GM12878 (cell line): Measurements from ENCODE around the gene CTSD. TPM values are rescaled to one million over a fixed set of nuclear protein-coding genes. Genes with fewer than 3 reads are reported as not detected.

Experiments used
- ATAC-seq: fragments of 200-7000 bp; cut with Tn5 transposase; 3 replicates; pipeline ENCODE4 v1.9.1; 2020; ENCODE audit warnings: mild to moderate bottlenecking, moderate library complexity
- BruUV-seq: library from RNA; stranded (reverse); fragments of 400-500 nt; replicated peaks from 2 replicates; lab custom pipeline; 2021; lab: Mats Ljungman, UMichigan
- CTCF ChIA-PET: fragments of 300-600 bp; sonication (Branson Sonifier 250); formaldehyde crosslinking; extraction: SDS; loops from one replicate; lab custom pipeline; 2021; ENCODE audit warnings: inconsistent platforms; lab: Yijun Ruan, JAX
- POLR2A ChIA-PET: fragments of 350-600 bp; formaldehyde crosslinking; extraction: SDS; loops from one replicate; lab custom pipeline; 2021; ENCODE audit warnings: inconsistent platforms; lab: Charles Lee
- RAD21 ChIA-PET: fragments of 300-600 bp; sonication (Branson Sonifier 250); formaldehyde crosslinking; loops from one replicate; lab custom pipeline; 2023; ENCODE audit warnings: antibody characterized with exemption; ENCODE audit not compliant: unreplicated experiment; lab: Charles Lee
- SMC1A ChIA-PET: fragments of 300-600 bp; sonication (Branson Sonifier 250); formaldehyde crosslinking; loops from one replicate; lab custom pipeline; 2023; ENCODE audit not compliant: unreplicated experiment, uncharacterized antibody; lab: Charles Lee
- DNase-seq: peaks from one replicate; pipeline ENCODE4 v3.0.0-alpha.2; 2011; ENCODE audit warnings: low read depth, low spot score
- FAIRE-seq: peaks from 3 replicates; lab custom pipeline; 2011; peaks lifted over from hg19 to GRCh38; lab: Jason Lieb, UNC
- H2AFZ ChIP-seq: 2 replicates; pipeline ENCODE4 v1.6.0; 2011; ENCODE audit warnings: low read depth, low read length, control low read depth; ENCODE audit not compliant: control insufficient read depth
- H3K27ac ChIP-seq: 2 replicates; pipeline ENCODE4 v1.5.1; 2011; ENCODE audit warnings: control low read depth; ENCODE audit not compliant: control insufficient read depth, insufficient read depth
- H3K27me3 ChIP-seq, 2 experiments: replicated peaks in 1 of 2; 2 replicates each; pipeline versions ENCODE4 v1.6.0 to v1.6.1; 2011; ENCODE audit warnings: low read length in 1 of 2; ENCODE audit not compliant: control insufficient read depth in 2 of 2, insufficient read depth in 2 of 2
- H3K36me3 ChIP-seq, 2 experiments: 2 replicates each; pipeline ENCODE4 v1.5.1; 2011; ENCODE audit warnings: low read length in 1 of 2; ENCODE audit not compliant: control insufficient read depth in 2 of 2, insufficient read depth in 2 of 2
- H3K4me1 ChIP-seq: 2 replicates; pipeline ENCODE4 v1.6.1; 2011; ENCODE audit warnings: mild to moderate bottlenecking, low read length, moderate library complexity, mixed read lengths; ENCODE audit not compliant: control insufficient read depth, insufficient read depth
- H3K4me2 ChIP-seq: 2 replicates; pipeline ENCODE4 v1.6.0; 2011; ENCODE audit warnings: control low read depth; ENCODE audit not compliant: control insufficient read depth, insufficient read depth
- H3K4me3 ChIP-seq: fragments of 200-600 bp; sonication (generic); 2 replicates; pipeline ENCODE4 v1.5.1; 2016
- H3K79me2 ChIP-seq: 2 replicates; pipeline ENCODE4 v1.6.0; 2011; ENCODE audit warnings: low read length; ENCODE audit not compliant: control insufficient read depth, insufficient read depth
- H3K9ac ChIP-seq: 2 replicates; pipeline ENCODE4 v1.8.0; 2011; ENCODE audit warnings: low read length, control low read depth, mixed read lengths; ENCODE audit not compliant: control insufficient read depth, insufficient read depth
- H3K9me3 ChIP-seq: replicated peaks from 3 replicates; pipeline ENCODE4 v1.5.1; 2011; ENCODE audit warnings: mild to moderate bottlenecking, low read length; ENCODE audit not compliant: control insufficient read depth, insufficient read depth
- H4K20me1 ChIP-seq: 2 replicates; pipeline ENCODE4 v1.6.0; 2011; ENCODE audit not compliant: control insufficient read depth, insufficient read depth
- MEF2B ChIP-seq: fragments of 450-650 bp; IDR thresholded peaks from 2 replicates; pipeline ENCODE4 v1.6.1; 2018; ENCODE audit warnings: mild to moderate bottlenecking, moderate library complexity; ENCODE audit not compliant: partially characterized antibody, poor library complexity, severe bottlenecking
- POLR2AphosphoS2 ChIP-seq: IDR thresholded peaks from 2 replicates; pipeline ENCODE4 v1.6.1; 2011; ENCODE audit warnings: low read depth, mild to moderate bottlenecking, low read length, improper control_type of control experiment, moderate library complexity
- TBL1XR1 ChIP-seq: IDR thresholded peaks from 2 replicates; pipeline ENCODE4 v1.6.1; 2012; ENCODE audit warnings: low read depth, low read length, improper control_type of control experiment
- WRNIP1 ChIP-seq: IDR thresholded peaks from 2 replicates; pipeline ENCODE4 v1.6.1; 2011; ENCODE audit warnings: low read depth, low read length, improper control_type of control experiment, borderline replicate concordance
- WGBS: methylation state at CpG from one replicate; pipeline ENCODE4 v1.1.6; 2016; ENCODE audit warnings: low lambda C conversion rate; ENCODE audit not compliant: insufficient replicate concordance, insufficient coverage; ENCODE audit errors: missing lambda C conversion rate; 5-methylcytosine and 5-hydroxymethylcytosine counted together
- in situ Hi-C: fragments of 300-500 bp; cut with MboI; formaldehyde crosslinking; loops from 9 replicates; pipeline ENCODE4 v1.14.3; 2018; ENCODE audit warnings: mixed read lengths
- intact Hi-C: fragments of 100-400 bp; cut with micrococcal nuclease; formaldehyde crosslinking; loops from one replicate; pipeline ENCODE4 v1.14.2; 2022; ENCODE audit not compliant: unreplicated experiment
- polyA plus RNA-seq, 11 experiments: library from polyadenylated mRNA; depleted of rRNA in 4 of 11; unstranded in 6 of 11; stranded (reverse) in 5 of 11; fragments of >200 nt; fragmentation: Nextera tagmentation in 4 of 11; fragmentation: Illumina TruSeq in 1 of 11; extraction: Ambion mirVana in 4 of 11; extraction: Trizol in 1 of 11; gene quantifications; 1 replicate in 1 of 11; 2 replicates in 10 of 11; pipeline versions ENCODE4 v1.2.1 to v1.2.3, GENCODE V29; 2011 to 2016; ENCODE audit warnings: inconsistent platforms in 2 of 11, missing spikeins in 2 of 11, low read depth in 1 of 11
- total RNA-seq, 4 experiments: library from RNA; depleted of rRNA in 3 of 4; stranded (reverse); fragments of >200 nt in 3 of 4; fragmentation: Illumina TruSeq in 1 of 4; extraction: Trizol in 1 of 4; gene quantifications; 2 replicates each; pipeline versions ENCODE4 v1.2.1 to v1.2.3, GENCODE V29; 2013 to 2021

The CTSD gene
- total and polyA plus RNA-seq, 10 of the 15 experiments (the other 5 are each of a cell fraction or from before 2014, with no cell fraction given), result 0.42 to 54.6 (median 25.0) TPM

DNA sequence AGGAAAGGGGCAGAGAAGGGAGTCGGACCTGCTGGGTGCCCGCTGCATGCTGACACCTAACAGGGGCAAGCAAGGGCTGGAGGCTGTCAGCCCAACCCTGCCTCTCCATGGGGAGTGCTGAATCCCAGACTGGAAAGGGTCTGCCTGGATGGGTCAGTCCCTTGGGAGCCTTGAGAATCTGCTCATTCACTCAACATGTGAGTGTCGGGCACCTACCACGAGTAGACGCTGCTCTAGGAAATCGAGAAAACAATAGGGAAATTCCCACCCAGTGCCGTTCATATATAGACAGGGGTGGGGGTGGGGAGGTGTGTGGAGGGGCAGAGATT, 4.4 kb upstream of the CTSD start:
- intact Hi-C loops (no loop called here), in situ Hi-C loops (no loop called here)
- ChIA-PET CTCF (no interaction called here), SMC1A (no interaction called here), POLR2A (no interaction called here), RAD21 (interaction anchor here (0.6 kb wide), 1 partner anchor 74 kb away, joined by 3 read pairs; no protein-coding TSS in a partner anchor)
- Histone ChIP-seq H3K4me1 (peaks cover 14% of the 10 kb centered on the region), H3K27me3 (no peaks in the 10 kb centered on the region), H3K27ac (no peak overlapping the region), H3K9ac (no peak overlapping the region), H3K9me3 (no peaks in the 10 kb centered on the region), H4K20me1 (no peaks in the 10 kb centered on the region), H3K36me3 (no peaks in the 10 kb centered on the region), H3K4me2 (no peak overlapping the region; the same call in 1 of the 2 replicates), H3K79me2 (peaks cover 2% of the 10 kb centered on the region), H2AFZ (peak overlapping the region; percentile 41), H3K4me3 (no peak overlapping the region)
- 26% methylated on average over 7 of the region's 7 CpGs for WGBS
- TF ChIP-seq WRNIP1 (no peak), MEF2B (peak; percentile 16)
- no TSS peak for BruUV-seq
- ATAC-seq, result no peak
- no peak for FAIRE-seq
- no peak for DNase-seq

DNA sequence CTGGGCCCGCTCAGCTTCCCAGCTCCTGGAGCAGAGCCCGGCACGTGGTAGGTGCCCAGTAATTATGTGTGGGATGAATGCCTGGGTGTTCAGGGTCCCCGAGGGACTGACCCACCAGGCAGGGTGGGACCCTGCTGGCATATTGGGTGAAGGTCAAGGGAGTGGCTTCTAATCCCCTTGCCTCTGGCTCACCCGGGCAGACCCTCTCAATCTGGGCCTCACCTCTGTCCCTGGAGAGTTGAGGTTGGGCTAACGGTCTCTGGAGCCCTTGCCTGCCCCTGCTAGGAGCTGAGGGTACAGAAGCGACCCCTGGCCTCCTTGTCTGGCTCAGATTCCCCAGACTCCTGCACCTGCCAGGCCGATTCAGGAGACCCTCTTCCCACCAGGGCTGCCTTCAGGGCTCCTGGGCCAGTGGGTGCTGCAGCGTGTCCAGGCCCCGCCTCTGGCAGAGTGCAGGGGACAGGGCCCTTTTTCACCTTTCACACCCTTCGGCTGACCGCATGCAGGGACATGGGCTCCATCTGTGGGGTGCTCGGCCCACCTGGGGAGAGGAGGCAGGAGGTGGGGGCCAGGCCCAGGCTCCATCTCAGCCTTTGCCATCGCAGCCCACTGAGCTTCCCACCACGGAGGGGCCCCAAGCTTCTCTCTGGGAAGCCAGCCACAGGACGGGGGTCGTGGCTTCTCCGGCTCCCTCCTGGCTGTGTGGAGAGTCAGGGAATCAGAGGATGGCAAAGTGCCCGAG, 3.8 kb upstream of the CTSD start:
- peaks cover 2% of the 10 kb centered on the region for H3K79me2 ChIP-seq
- H3K27me3 ChIP-seq, result no peaks in the 10 kb centered on the region
- no peak for FAIRE-seq
- TF ChIP-seq TBL1XR1 (no peak), POLR2AphosphoS2 (no peak)
- ATAC-seq, result no peak
- WGBS, result 48% methylated on average over 19 of the region's 19 CpGs
- BruUV-seq, result no TSS peak
- no peak for DNase-seq
- H2AFZ ChIP-seq, result peak overlapping the region; percentile 41; the same call in 1 of the 2 replicates
- no peak overlapping the region for H3K27ac ChIP-seq
- no peak overlapping the region for H3K4me3 ChIP-seq
- ChIA-PET POLR2A (no interaction called here), CTCF (interaction anchor here (0.5 to 1.2 kb wide), 2 partner anchors 51 to 115 kb away, joined by 3 to 4 read pairs; no protein-coding TSS in a partner anchor), RAD21 (interaction anchor here (0.6 kb wide), 1 partner anchor 73 kb away, joined by 3 read pairs; no protein-coding TSS in a partner anchor), SMC1A (no interaction called here)
- intact Hi-C loops (no loop called here), in situ Hi-C loops (no loop called here)
- peaks cover 18% of the 10 kb centered on the region for H3K4me1 ChIP-seq
- no peaks in the 10 kb centered on the region for H3K9me3 ChIP-seq
- no peak overlapping the region for H3K9ac ChIP-seq
- H4K20me1 ChIP-seq, result no peaks in the 10 kb centered on the region; the same call in 1 of the 2 replicates
- H3K36me3 ChIP-seq, result no peaks in the 10 kb centered on the region
- no peak overlapping the region; the same call in 1 of the 2 replicates for H3K4me2 ChIP-seq
